BLaER1 (cell line): ENCODE data around the gene SAMD4A.

ENCODE experiments used
- H3K27ac ChIP-seq: shearing (Covaris generic); formaldehyde crosslinking; 2 replicates; pipeline ENCODE4 v1.8.1; 2022
- H3K27me3 ChIP-seq: shearing (Covaris generic); formaldehyde crosslinking; 2 replicates; pipeline ENCODE4 v1.8.1; 2022
- H3K36me3 ChIP-seq: shearing (Covaris generic); formaldehyde crosslinking; 2 replicates; pipeline ENCODE4 v1.8.1; 2022
- H3K4me1 ChIP-seq: shearing (Covaris generic); formaldehyde crosslinking; 2 replicates; pipeline ENCODE4 v1.8.1; 2022
- H3K4me2 ChIP-seq: shearing (Covaris generic); formaldehyde crosslinking; 2 replicates; pipeline ENCODE4 v1.8.1; 2022
- H3K4me3 ChIP-seq: shearing (Covaris generic); formaldehyde crosslinking; 2 replicates; pipeline ENCODE4 v1.8.1; 2022
- H3K9ac ChIP-seq: shearing (Covaris generic); formaldehyde crosslinking; 2 replicates; pipeline ENCODE4 v1.8.1; 2022
- H3K9me3 ChIP-seq: shearing (Covaris generic); formaldehyde crosslinking; 2 replicates; pipeline ENCODE4 v1.8.1; 2022
- H4K20me1 ChIP-seq: shearing (Covaris generic); formaldehyde crosslinking; 2 replicates; pipeline ENCODE4 v1.8.1; 2022
- Cebpa-rat ChIP-seq: shearing (Covaris generic); IDR thresholded peaks from 2 replicates; pipeline ENCODE4 v1.8.1; 2022

SAMD4A gene

DNA sequence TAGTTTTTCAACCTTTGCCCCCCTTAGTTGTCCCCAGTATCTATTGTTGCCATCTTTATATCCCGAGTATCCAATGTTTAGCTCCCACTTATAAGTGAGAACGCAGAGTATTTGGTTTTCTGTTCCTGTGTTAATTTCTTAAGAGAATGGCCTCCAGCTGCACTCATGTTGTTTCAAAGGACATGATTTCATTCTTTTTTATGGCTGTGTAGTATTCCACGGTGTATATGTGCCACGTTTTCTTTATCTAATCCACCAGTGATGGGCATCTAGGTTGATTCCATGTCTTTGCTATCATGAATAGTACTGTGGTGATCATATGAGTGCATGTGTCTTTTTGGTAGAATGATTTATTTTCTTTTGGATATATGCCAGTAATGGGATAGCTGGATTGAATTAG lies 263.7 kb downstream of the SAMD4A start:
- Histone ChIP-seq H3K9me3 (peaks cover 9% of the 10 kb centered on the region; the same call in 1 of the 2 replicates), H3K27me3 (no peaks in the 10 kb centered on the region), H3K27ac (no peak overlapping the region), H4K20me1 (no peaks in the 10 kb centered on the region), H3K4me1 (no peaks in the 10 kb centered on the region), H3K4me2 (no peak overlapping the region), H3K4me3 (no peak overlapping the region), H3K9ac (no peak overlapping the region), H3K36me3 (no peaks in the 10 kb centered on the region)
- no peak for TF ChIP-seq Cebpa-rat

DNA sequence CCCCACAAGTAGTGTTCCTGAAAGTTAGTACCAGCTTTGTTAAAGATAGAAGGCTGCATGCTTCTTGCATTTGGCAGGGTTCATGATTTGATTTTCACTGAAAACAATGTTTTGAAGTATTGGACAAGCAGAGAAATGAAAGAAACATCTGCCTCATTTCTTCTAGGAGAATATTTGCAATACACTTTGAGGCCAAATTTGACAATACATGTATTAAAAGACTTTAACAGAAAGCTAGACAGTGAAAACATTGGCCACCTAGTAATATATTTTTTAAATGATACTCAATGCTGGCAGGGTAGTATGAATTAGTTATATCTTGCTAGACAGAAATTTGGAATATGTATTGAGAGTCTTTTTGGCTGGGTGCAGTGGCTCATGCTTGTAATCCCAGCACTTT lies 267.2 kb downstream of the SAMD4A start:
- no peaks in the 10 kb centered on the region for H3K27me3 ChIP-seq
- H3K36me3 ChIP-seq = no peaks in the 10 kb centered on the region
- no peak overlapping the region for H3K9ac ChIP-seq
- no peak for TF ChIP-seq Cebpa-rat
- H3K4me1 ChIP-seq = no peaks in the 10 kb centered on the region
- H3K9me3 ChIP-seq = no peaks in the 10 kb centered on the region
- H3K4me3 ChIP-seq = no peak overlapping the region
- H3K4me2 ChIP-seq = no peak overlapping the region
- H3K27ac ChIP-seq = no peak overlapping the region
- no peaks in the 10 kb centered on the region for H4K20me1 ChIP-seq

- no peak overlapping the region for H3K4me3 ChIP-seq
- H3K9me3 ChIP-seq = no peaks in the 10 kb centered on the region
- H3K27ac ChIP-seq = no peak overlapping the region
- H3K36me3 ChIP-seq = no peaks in the 10 kb centered on the region
- H3K4me1 ChIP-seq = no peaks in the 10 kb centered on the region
- no peaks in the 10 kb centered on the region for H4K20me1 ChIP-seq
- TF ChIP-seq Cebpa-rat = no peak
- H3K27me3 ChIP-seq = no peaks in the 10 kb centered on the region
- H3K4me2 ChIP-seq = no peak overlapping the region
- H3K9ac ChIP-seq = no peak overlapping the region
Observed at GRCh38 chr14:54834727-54835126, 267.8 kb downstream of the SAMD4A start.

- Histone ChIP-seq H3K4me1 (no peaks in the 10 kb centered on the region), H3K27ac (no peak overlapping the region), H3K27me3 (no peaks in the 10 kb centered on the region), H3K4me2 (no peak overlapping the region), H4K20me1 (no peaks in the 10 kb centered on the region), H3K36me3 (0 out of 2 replicates have a peak, but pooled peaks cover 4% of the 10 kb centered on the region), H3K9ac (no peak overlapping the region), H3K9me3 (no peaks in the 10 kb centered on the region), H3K4me3 (no peak overlapping the region)
- no peak for TF ChIP-seq Cebpa-rat
Observed at GRCh38 chr14:54836231-54836630, 269.3 kb downstream of the SAMD4A start.

GRCh38 chr14:54837508-54838149 lies 270.7 kb downstream of the SAMD4A start:
- no peak overlapping the region for H3K9ac ChIP-seq
- H3K36me3 ChIP-seq = 0 out of 2 replicates have a peak, but pooled peaks cover 7% of the 10 kb centered on the region
- TF ChIP-seq Cebpa-rat = no peak
- H3K9me3 ChIP-seq = no peaks in the 10 kb centered on the region
- H3K4me1 ChIP-seq = peaks cover 2% of the 10 kb centered on the region; the same call in 1 of the 2 replicates
- no peaks in the 10 kb centered on the region for H4K20me1 ChIP-seq
- no peak overlapping the region for H3K4me3 ChIP-seq
- no peaks in the 10 kb centered on the region for H3K27me3 ChIP-seq
- H3K27ac ChIP-seq = no peak overlapping the region
- no peak overlapping the region for H3K4me2 ChIP-seq

- no peak for TF ChIP-seq Cebpa-rat
- no peaks in the 10 kb centered on the region for H4K20me1 ChIP-seq
- H3K36me3 ChIP-seq = 0 out of 2 replicates have a peak, but pooled peaks cover 7% of the 10 kb centered on the region
- no peak overlapping the region for H3K27ac ChIP-seq
- peaks cover 4% of the 10 kb centered on the region; the same call in 1 of the 2 replicates for H3K4me1 ChIP-seq
- no peak overlapping the region for H3K4me3 ChIP-seq
- no peaks in the 10 kb centered on the region for H3K27me3 ChIP-seq
- H3K9me3 ChIP-seq = no peaks in the 10 kb centered on the region
- H3K4me2 ChIP-seq = no peak overlapping the region
- no peak overlapping the region for H3K9ac ChIP-seq
Observed at GRCh38 chr14:54838931-54839512, 272.1 kb downstream of the SAMD4A start.

GRCh38 chr14:54839701-54840119 lies 272.8 kb downstream of the SAMD4A start:
- H3K27ac ChIP-seq = no peak overlapping the region
- 0 out of 2 replicates have a peak, but pooled peaks cover 7% of the 10 kb centered on the region for H3K36me3 ChIP-seq
- no peaks in the 10 kb centered on the region for H3K9me3 ChIP-seq
- no peak overlapping the region for H3K4me3 ChIP-seq
- peaks cover 4% of the 10 kb centered on the region; the same call in 1 of the 2 replicates for H3K4me1 ChIP-seq
- H3K4me2 ChIP-seq = no peak overlapping the region
- no peaks in the 10 kb centered on the region for H3K27me3 ChIP-seq
- no peaks in the 10 kb centered on the region for H4K20me1 ChIP-seq
- TF ChIP-seq Cebpa-rat = no peak
- H3K9ac ChIP-seq = no peak overlapping the region

GRCh38 chr14:54840336-54840735 lies 273.4 kb downstream of the SAMD4A start:
- Histone ChIP-seq H3K4me3 (no peak overlapping the region), H3K4me1 (peaks cover 4% of the 10 kb centered on the region; the same call in 1 of the 2 replicates), H4K20me1 (no peaks in the 10 kb centered on the region), H3K9ac (no peak overlapping the region), H3K9me3 (no peaks in the 10 kb centered on the region), H3K4me2 (no peak overlapping the region), H3K36me3 (0 out of 2 replicates have a peak, but pooled peaks cover 7% of the 10 kb centered on the region), H3K27ac (no peak overlapping the region), H3K27me3 (no peaks in the 10 kb centered on the region)
- no peak for TF ChIP-seq Cebpa-rat

- Histone ChIP-seq H3K4me2 (no peak overlapping the region), H3K4me3 (no peak overlapping the region), H3K9ac (no peak overlapping the region), H3K27ac (no peak overlapping the region), H3K27me3 (no peaks in the 10 kb centered on the region), H3K9me3 (no peaks in the 10 kb centered on the region), H4K20me1 (no peaks in the 10 kb centered on the region), H3K36me3 (0 out of 2 replicates have a peak, but pooled peaks cover 7% of the 10 kb centered on the region), H3K4me1 (peaks cover 4% of the 10 kb centered on the region; the same call in 1 of the 2 replicates)
- TF ChIP-seq Cebpa-rat = no peak
Observed at GRCh38 chr14:54840798-54841197, 273.9 kb downstream of the SAMD4A start.
